ENCODE measurements around the gene CDY2B.
"Not testable (repeated sequence)": the region's sequence is repeated elsewhere in the genome, so short reads cannot be mapped to it uniquely, and the experiment has no call there.

CDY2B gene

DNA sequence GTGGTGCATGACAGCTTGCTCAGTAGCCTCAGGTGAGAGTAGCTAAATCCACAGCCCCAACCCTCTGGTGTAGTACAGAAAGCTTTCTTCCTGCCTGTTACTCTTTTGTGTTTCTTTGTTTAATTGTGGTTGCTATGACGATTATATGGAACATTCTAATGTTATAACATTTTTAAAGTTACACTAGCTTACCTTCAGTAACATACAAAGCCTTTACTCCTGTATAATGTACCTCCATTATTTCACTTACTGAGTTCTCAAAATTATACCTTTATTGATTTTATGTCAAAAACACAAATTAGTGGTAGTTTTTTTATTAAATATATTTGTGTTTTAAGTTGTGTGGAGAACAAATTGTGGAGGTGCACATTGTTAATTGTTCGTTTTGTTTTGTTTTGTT lies at the start of gene CDY2B:
CDY2B (minus strand) TSS at position 101 of the 400 bp plus-strand sequence. CDS start 328 bp downstream, outside the sequence.
- DNase-seq = not testable (repeated sequence)

DNA sequence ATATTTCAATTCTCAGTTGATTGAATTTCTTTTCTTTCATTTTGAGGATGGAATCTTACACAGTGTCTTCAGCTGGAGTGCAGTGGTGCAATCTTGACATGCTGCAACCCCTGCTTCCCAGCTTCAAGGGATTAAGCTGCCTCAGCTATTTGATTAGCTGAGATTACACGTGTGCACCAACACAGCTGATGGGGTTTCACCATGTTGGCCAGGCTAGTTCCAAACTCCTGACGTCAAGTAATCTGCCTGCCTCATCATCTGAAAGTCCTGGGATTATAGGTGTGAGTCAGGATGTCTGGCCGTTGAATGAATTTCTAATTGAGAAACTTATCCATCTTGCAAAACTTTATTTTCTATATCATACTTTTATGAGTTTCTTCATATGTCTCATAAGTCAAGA lies 28.0 kb upstream of the CDY2B start:
- not testable (repeated sequence) for DNase-seq

GRCh38 chrY:17907351-17907750 lies 27.3 kb upstream of the CDY2B start:
- not testable (repeated sequence) for DNase-seq

- DNase-seq = not testable (repeated sequence)
Measured at GRCh38 chrY:17881697-17882096, 1.7 kb upstream of the CDY2B start.

- DNase-seq = not testable (repeated sequence)
Measured at GRCh38 chrY:17876767-17877166, 3.3 kb downstream of the CDY2B start.

DNA sequence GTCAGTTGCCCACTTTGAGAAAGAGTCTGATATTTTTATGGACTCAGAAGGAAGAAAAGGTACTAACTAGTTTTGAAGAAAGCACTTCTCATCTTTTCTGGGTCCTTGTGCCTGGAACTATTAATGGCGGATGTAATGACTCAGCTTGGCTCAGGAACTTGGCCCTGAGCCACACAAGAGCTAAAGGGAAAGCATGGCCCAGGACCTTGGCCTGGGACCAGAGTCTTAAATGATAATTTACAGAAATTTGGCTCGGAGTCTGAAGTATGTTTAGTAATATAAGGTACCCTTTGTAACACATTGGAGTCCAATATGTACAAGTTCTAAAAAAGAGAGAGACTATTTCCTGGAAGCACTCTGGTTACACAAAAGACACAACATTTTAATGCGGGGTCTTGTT lies 4.6 kb downstream of the CDY2B start:
- not testable (repeated sequence) for DNase-seq

DNA sequence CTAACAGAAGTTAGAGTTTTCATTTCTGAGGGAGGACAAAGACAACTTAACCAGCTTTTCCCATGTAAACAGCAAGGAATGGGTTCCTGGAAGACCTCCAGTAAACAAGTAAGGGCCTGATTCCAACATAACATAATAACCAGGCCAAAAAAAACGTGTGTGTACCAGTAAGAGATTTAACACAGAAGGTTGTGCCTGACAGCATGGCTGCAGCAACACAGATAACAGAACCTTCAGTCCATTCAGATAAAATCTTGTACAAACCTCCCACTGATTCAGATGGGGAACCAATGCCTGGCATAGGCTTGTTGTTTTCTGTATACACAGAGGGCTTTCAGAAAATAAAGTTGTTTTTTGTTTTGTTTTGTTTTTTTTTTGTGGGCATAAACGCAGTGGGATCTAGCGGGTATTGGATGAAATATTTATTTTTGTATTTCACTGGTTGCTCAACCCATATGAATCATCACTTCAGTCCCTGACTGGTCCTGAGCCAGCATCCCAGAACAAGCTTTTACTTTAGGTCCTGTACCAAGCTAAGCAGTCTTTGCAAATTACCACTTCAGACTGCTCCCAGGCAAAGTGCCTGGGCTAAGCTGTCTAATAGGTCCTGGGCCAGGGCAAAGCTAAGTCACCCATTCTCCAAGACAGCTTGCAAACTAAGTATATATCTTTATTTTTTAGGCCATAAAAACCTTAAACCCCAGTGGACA lies 8.7 kb downstream of the CDY2B start:
- DNase-seq = not testable (repeated sequence)

DNA sequence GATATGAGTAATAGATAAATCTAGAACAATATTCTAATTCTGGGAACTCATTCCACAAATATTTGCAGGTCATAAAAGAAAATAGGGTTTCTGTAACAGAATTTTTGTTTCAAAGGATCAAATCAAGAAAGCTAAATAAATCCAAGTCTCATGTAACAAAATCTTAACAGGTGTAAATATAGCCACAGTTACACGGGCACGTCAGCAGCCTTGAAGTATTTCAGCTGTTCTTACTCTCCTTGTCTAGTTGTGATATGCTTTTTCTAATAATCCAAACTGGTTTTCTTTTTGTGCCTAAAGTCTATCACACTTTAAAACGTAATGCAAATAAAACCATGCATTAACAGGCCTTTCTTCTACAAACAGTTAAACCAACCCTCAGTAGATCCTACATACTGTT lies 9.3 kb downstream of the CDY2B start:
- not testable (repeated sequence) for DNase-seq

DNA sequence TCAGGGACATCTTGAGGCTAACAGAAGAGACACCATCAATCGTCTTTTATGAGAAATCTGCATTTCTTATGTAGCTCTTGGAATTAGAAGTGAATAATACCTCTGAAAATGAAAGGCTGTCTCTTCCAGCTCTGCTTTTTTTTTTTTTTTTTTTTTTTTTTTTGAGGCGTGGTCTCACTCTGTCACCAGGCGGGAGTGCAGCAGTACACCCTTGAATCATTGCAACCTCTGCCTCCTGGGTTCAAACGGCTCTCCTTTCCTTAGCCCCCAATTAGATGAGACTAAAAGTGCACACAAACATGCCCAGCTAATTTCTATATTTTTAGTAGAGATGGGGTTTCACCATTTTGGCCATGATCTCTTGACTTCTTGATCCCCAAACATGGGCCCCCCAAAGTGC lies 12.2 kb downstream of the CDY2B start:
- not testable (repeated sequence) for DNase-seq

DNA sequence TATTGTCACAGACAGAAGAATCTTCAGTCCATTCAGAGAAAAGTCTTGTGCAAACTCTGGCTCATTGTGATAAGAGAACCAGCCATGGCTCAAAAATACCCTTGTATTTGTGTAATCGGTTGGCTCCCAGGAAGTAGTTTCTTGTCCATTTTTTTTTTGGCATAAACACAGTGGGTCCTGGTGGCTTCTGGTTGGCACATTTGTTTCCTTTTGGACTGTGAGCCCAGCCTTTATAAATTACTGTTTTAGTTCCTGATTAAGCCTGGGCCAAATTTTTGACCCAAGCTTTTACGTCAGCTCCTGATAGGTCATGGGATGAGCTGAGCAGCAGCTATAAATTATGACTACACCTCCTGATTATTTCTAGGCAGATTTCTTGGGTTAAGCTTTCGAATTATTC lies 19.4 kb downstream of the CDY2B start:
- DNase-seq = not testable (repeated sequence)

- DNase-seq = not testable (repeated sequence)
Measured at GRCh38 chrY:17856963-17857848, 22.8 kb downstream of the CDY2B start.

GRCh38 chrY:17856508-17856907 lies 23.5 kb downstream of the CDY2B start:
- not testable (repeated sequence) for DNase-seq

DNA sequence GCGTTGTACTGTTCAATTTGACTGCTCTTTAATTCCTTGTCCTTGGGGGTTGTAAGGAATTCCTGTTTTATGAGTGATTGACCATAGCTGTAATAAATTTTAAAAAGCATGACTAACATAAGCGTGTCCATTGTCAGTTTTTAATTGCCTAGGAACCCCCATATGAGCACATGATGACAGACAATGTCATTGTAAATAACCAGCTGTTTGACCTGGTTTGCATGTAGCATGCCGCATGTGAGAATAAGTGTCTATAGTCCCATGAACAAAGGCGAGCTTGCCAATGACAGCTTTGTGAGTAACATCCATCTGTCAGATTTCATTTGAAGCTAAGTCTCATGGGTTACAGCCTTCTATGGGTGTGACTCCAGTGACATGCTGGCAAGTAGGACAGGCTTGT lies 30.9 kb downstream of the CDY2B start:
- not testable (repeated sequence) for DNase-seq

DNA sequence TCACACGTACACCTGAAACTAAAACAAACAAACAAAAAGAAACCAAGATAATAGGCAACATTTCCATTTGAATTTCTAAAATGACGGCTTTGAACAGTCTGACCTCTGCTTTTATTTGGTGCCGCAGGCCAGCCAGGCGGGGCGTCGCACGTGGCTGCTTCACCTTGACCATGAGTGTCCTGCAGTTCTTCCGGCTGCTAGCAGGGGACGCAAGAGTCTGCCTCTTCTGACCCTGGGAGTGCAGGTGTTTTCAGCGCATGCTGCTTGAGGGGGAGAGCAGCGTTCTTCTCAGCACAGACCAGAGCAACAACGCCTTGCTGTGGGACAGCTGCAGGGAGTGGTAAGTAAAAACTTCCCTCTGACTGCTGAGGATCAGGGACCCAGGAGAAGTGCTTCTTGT lies 47.9 kb downstream of the CDY2B start:
- DNase-seq = not testable (repeated sequence)

All from retina (tissue), 1 donor.